Measurements from ENCODE around the gene MOCS1. TPM values are rescaled to one million over a fixed set of nuclear protein-coding genes. Genes with fewer than 3 reads are reported as not detected.

MOCS1 gene
- total and polyA plus RNA-seq, 2 donors from 2014 or later = 25.9 to 41.3 TPM

DNA sequence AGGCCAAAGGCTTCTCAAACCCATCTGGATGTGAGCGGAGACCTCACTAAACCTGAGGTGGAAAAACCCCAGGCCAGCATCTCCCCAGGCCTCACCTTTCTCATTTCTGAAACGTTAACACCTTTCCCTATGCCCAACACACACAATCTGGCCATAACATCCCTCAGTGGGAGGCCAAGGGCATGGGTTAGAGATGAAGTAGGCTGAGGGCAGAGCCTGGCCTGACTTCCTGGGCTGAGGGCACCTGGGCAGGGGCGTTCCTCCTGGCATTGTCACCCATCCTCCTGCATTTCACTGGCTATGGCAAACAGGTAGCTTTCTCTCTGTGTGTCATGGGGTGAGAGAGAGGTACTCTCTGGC, 8.4 kb downstream of the MOCS1 start:
- peaks cover 0 to 61% (median 37%) of the 10 kb centered on the region in 3 donors for H3K4me1 ChIP-seq (ENCODE audit: control insufficient read depth in 2 of 3, insufficient read depth in 2 of 3, low read depth in 1 of 3, low read length in 3 of 3)
- H3K4me3 ChIP-seq (ENCODE audit: low read length in 3 of 3) = no peak overlapping the region
- intact Hi-C loops (cut with DNase I) = no loop called here
- H3K27me3 ChIP-seq (ENCODE audit: control insufficient read depth, insufficient read depth, low read length) = no peaks in the 10 kb centered on the region
- H3K9me3 ChIP-seq (ENCODE audit: control insufficient read depth in 2 of 3, insufficient read depth in 1 of 3, low read length in 3 of 3) = no peaks in the 10 kb centered on the region
- DNase-seq = no peak
- TF ChIP-seq, protein P1, sequence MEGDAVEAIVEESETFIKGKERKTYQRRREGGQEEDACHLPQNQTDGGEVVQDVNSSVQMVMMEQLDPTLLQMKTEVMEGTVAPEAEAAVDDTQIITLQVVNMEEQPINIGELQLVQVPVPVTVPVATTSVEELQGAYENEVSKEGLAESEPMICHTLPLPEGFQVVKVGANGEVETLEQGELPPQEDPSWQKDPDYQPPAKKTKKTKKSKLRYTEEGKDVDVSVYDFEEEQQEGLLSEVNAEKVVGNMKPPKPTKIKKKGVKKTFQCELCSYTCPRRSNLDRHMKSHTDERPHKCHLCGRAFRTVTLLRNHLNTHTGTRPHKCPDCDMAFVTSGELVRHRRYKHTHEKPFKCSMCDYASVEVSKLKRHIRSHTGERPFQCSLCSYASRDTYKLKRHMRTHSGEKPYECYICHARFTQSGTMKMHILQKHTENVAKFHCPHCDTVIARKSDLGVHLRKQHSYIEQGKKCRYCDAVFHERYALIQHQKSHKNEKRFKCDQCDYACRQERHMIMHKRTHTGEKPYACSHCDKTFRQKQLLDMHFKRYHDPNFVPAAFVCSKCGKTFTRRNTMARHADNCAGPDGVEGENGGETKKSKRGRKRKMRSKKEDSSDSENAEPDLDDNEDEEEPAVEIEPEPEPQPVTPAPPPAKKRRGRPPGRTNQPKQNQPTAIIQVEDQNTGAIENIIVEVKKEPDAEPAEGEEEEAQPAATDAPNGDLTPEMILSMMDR (IDR thresholded peaks at IDR 0.05; ENCODE audit: borderline replicate concordance, extremely low read depth, insufficient read depth) = no peak
- no peak overlapping the region for H3K27ac ChIP-seq (ENCODE audit: low read depth in 2 of 2, low read length in 2 of 2)
- no peak for FAIRE-seq
- no peak overlapping the region for H3K9ac ChIP-seq (ENCODE audit: low read length in 3 of 3)
- peaks cover 0 to 38% (median 5%) of the 10 kb centered on the region in 3 donors for H3K36me3 ChIP-seq (ENCODE audit: control insufficient read depth in 2 of 3, insufficient read depth in 3 of 3, low read length in 3 of 3)

DNA sequence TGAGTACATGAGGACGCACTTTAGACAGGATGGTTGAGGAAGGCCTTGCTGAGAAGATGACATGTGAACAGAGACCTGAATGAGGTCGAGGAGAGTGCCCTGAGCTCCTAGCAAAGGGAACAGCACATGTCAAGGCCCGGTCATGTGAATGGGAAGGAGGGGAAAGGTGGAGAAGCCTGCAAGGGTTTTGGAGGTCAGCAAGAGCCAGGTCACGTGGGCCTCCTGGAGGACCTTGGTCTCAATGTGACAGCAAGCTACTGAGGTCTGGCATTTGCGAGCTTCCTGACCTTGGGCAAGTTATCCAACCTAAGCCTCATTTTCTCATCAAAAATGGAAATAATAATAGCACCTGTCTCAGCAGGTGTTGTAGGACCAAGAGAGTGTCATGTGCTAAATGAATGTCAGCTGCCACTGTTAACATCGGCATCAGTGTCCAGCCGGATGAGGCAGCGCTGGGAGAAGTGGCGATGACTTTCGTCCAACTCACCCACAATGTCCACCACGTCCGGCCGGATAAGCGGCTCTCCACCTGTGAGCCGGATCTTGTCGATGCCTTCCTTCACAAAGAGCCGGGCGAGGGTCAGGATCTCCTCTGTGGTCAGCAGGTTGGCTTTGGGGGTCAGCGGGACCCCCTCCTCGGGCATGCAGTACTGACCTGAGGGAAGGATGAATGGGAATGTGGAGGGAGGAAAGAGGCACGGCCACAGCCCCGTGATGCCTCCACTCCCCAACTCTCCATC, 8.9 kb downstream of the MOCS1 start:
- Histone ChIP-seq H3K4me1 (ENCODE audit: control insufficient read depth in 2 of 3, insufficient read depth in 2 of 3, low read depth in 1 of 3, low read length in 3 of 3) (peaks cover 0 to 59% (median 35%) of the 10 kb centered on the region in 3 donors), H3K9ac (ENCODE audit: low read length in 3 of 3) (no peak overlapping the region), H3K27ac (ENCODE audit: low read depth in 2 of 2, low read length in 2 of 2) (peak overlapping the region in 1 of 2 donors; percentile 12), H3K36me3 (ENCODE audit: control insufficient read depth in 2 of 3, insufficient read depth in 3 of 3, low read length in 3 of 3) (peaks cover 0 to 38% (median 5%) of the 10 kb centered on the region in 3 donors), H3K27me3 (ENCODE audit: control insufficient read depth, insufficient read depth, low read length) (no peaks in the 10 kb centered on the region), H3K9me3 (ENCODE audit: control insufficient read depth in 2 of 3, insufficient read depth in 1 of 3, low read length in 3 of 3) (no peaks in the 10 kb centered on the region), H3K4me3 (ENCODE audit: low read length in 3 of 3) (no peak overlapping the region)
- TF ChIP-seq, protein P1 (IDR thresholded peaks at IDR 0.05; ENCODE audit: borderline replicate concordance, extremely low read depth, insufficient read depth) = no peak
- DNase-seq (no peak), FAIRE-seq (no peak)
- intact Hi-C loops (cut with DNase I) = no loop called here

DNA sequence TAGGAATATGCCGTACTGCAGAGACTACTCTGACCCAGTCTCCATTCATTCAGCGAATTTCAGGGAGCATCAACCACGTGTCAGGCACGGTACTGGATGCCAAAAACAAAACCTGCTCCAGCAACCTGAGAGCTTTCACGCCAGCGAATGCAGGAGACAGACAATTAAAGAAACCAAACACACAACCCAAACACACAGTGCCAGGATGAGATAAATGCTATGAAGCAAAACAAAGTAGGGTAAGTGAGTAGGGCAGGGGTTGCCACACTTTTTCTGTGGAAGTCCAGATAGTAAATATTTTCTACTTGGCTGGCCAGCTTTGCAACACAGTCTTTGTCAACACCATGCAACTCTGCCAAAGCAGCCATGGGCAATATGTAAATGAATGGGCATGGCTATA, 10.0 kb downstream of the MOCS1 start:
- H3K4me1 ChIP-seq (ENCODE audit: control insufficient read depth in 2 of 3, insufficient read depth in 2 of 3, low read depth in 1 of 3, low read length in 3 of 3) = peaks cover 0 to 59% (median 29%) of the 10 kb centered on the region in 3 donors
- DNase-seq = no peak

More for the DNA sequence above, 10.0 kb downstream of the MOCS1 start:
- peaks cover 0 to 38% (median 5%) of the 10 kb centered on the region in 3 donors for H3K36me3 ChIP-seq (ENCODE audit: control insufficient read depth in 2 of 3, insufficient read depth in 3 of 3, low read length in 3 of 3)
- H3K9me3 ChIP-seq (ENCODE audit: control insufficient read depth in 2 of 3, insufficient read depth in 1 of 3, low read length in 3 of 3) = no peaks in the 10 kb centered on the region
- H3K27ac ChIP-seq (ENCODE audit: low read depth in 2 of 2, low read length in 2 of 2) = peak overlapping the region; percentile 86 to 88
- no peak for FAIRE-seq
- TF ChIP-seq, protein P1 (IDR thresholded peaks at IDR 0.05; ENCODE audit: borderline replicate concordance, extremely low read depth, insufficient read depth) = no peak
- no peak overlapping the region for H3K4me3 ChIP-seq (ENCODE audit: low read length in 3 of 3)
- no peaks in the 10 kb centered on the region for H3K27me3 ChIP-seq (ENCODE audit: control insufficient read depth, insufficient read depth, low read length)
- intact Hi-C loops (cut with DNase I) = no loop called here
- H3K9ac ChIP-seq (ENCODE audit: low read length in 3 of 3) = peak overlapping the region in 1 of 3 donors; percentile 8
